Fibroblast of the aortic adventitia (primary cell): ENCODE results near the gene CENPQ. TPM values are rescaled to one million over a fixed set of nuclear protein-coding genes. Genes with fewer than 3 reads are reported as not detected.
"Not testable (repeated sequence)": the region's sequence is repeated elsewhere in the genome, so short reads cannot be mapped to it uniquely, and the experiment has no call there.

Experiments
- DNase-seq: peaks from one replicate; pipeline ENCODE4 v3.0.0-alpha.2; 2010; ENCODE audit warnings: low read depth
- H3K4me3 ChIP-seq: 2 replicates; pipeline ENCODE4 v1.5.1; 2011; ENCODE audit warnings: low read depth, mild to moderate bottlenecking, control low read depth, low read length, moderate library complexity
- CTCF ChIP-seq: IDR thresholded peaks from 2 replicates; pipeline ENCODE4 v1.5.1; 2011; ENCODE audit warnings: mild to moderate bottlenecking, low read length, control low read depth, inconsistent platforms; ENCODE audit not compliant: insufficient read depth
- total RNA-seq: library from RNA; depleted of rRNA; stranded (reverse); fragments of >200 nt; gene quantifications from 2 replicates; pipeline ENCODE4 v1.2.3, GENCODE V29; 2012; ENCODE audit warnings: low replicate concordance

The CENPQ gene
- total RNA-seq, 1 donor = 23.7 TPM

DNA sequence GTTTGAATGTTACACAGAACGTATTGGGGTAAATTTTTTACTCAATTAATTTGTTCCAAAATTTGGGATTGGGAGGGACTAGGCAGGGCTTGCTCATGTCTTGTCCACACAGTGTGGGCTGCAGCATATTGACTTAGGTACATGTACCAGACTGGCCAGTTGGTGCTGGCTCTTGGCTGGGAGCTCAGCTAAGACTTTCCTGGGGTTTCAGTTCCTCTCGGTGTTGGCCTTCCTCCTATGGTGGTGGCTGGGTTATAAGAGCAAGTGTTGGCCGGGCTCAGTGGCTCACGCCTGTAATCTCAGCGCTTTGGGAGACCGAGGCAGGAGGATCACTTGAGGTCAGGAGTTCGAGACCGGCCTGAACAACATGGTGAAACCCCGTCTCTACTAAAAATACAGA lies 4.9 kb downstream of the CENPQ start:
- DNase-seq = no peak
- no peak for TF ChIP-seq CTCF
- no peak overlapping the region for H3K4me3 ChIP-seq

DNA sequence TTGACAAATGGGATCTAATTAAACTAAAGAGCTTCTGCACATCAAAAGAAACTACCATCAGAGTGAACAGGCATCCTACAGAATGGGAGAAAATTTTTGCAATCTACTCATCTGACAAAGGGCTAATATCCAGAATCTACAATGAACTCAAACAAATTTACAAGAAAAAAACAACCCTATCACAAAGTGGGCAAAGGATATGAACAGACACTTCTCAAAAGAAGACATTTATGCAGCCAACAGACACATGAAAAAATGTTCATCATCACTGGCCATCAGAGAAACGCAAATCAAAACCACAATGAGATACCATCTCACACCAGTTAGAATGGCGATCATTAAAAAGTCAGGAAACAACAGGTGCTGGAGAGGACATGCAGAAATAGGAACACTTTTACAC lies 13.4 kb downstream of the CENPQ start:
- H3K4me3 ChIP-seq, DNase-seq: not testable (repeated sequence)

DNA sequence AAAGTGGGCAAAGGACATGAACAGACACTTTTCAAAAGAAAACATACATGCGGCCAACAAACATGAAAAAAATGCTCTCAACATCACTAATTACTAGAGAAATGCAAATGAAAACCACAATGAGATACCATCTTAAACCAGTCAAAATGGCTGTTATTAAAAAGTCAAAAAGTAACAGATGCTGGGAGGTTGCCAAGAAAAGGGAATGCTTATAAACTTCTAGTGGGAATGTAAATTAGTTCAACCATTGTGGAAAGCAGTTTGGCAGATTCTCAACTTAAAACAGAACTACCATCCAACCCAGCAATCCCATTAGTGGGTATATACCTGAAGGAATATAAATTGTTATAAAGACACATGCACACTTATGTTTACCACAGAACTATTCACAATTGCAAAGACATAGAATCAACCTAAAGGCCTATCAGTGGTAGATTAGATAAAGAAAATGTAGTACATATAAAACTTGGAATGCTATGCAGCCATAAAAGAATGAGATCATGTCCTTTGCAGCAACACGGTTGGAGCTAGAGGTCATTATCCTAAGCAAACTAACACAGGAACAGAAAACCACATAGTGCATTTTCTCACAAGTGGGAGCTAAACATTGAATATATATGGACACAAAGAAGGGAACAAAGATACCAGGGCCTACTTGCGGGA lies 16.3 kb downstream of the CENPQ start:
- no peak for DNase-seq
- no peak overlapping the region for H3K4me3 ChIP-seq
- TF ChIP-seq CTCF = no peak

GRCh38 chr6:49481846-49482245 lies 18.7 kb downstream of the CENPQ start:
- not testable (repeated sequence) for DNase-seq, H3K4me3 ChIP-seq

DNA sequence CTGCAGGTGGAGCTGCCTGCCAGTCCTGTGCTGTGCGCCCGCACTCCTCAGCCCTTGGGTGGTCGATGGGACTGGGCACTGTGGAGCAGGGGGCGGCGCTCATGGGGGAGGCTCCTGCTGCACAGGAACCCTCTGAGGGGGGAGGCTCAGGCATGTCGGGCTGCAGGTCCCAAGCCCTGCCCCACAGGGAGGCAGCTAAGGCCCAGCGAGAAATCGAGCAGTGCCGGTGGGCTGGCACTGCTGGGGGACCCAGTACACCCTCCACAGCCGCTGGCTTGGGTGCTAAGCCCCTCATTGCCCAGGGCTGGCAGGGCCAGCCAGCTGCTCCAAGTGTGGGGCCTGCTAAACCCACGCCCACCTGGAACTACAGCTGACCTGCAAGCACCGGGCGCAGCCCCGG lies 20.2 kb downstream of the CENPQ start:
- H3K4me3 ChIP-seq, DNase-seq: not testable (repeated sequence)

- DNase-seq = no peak
- no peak for TF ChIP-seq CTCF
- no peak overlapping the region for H3K4me3 ChIP-seq
Observed at GRCh38 chr6:49490633-49491032, 27.5 kb downstream of the CENPQ start.

GRCh38 chr6:49497304-49497703 lies 34.1 kb downstream of the CENPQ start:
- TF ChIP-seq CTCF = no peak
- DNase-seq = no peak
- no peak overlapping the region for H3K4me3 ChIP-seq

- no peak for TF ChIP-seq CTCF
- no peak overlapping the region for H3K4me3 ChIP-seq
- no peak for DNase-seq
Observed at GRCh38 chr6:49499126-49499525, 36.0 kb downstream of the CENPQ start.
